Activated B cell treated with CpG ODN at 0.5 μM for 24 hours (primary cell): ENCODE results near the gene LCE5A. TPM values are rescaled to one million over a fixed set of nuclear protein-coding genes. Genes with fewer than 3 reads are reported as not detected.

ENCODE experiments used
- ATAC-seq: fragments of 200-7000 bp; cut with Tn5 transposase; one replicate; pipeline ENCODE4 v1.10.0; 2021; ENCODE audit warnings: low read depth, mild to moderate bottlenecking, moderate library complexity
- CTCF ChIA-PET: fragments of 350-600 bp; sonication (Branson Sonifier 250); formaldehyde crosslinking; loops from one replicate; lab custom pipeline; 2021; ENCODE audit warnings: antibody characterized with exemption; lab: Charles Lee
- POLR2A ChIA-PET: fragments of 350-600 bp; sonication (Branson Sonifier 250); formaldehyde crosslinking; loops from one replicate; lab custom pipeline; 2021; ENCODE audit warnings: antibody characterized with exemption; lab: Charles Lee
- DNase-seq: peaks from one replicate; pipeline ENCODE4 v3.0.0; 2022
- H3K27ac Mint-ChIP-seq: one replicate; pipeline ENCODE4 v1.8.0; 2020; ENCODE audit warnings: mixed read lengths
- H3K27me3 Mint-ChIP-seq: one replicate; pipeline ENCODE4 v1.8.0; 2021; ENCODE audit warnings: mixed read lengths
- H3K36me3 Mint-ChIP-seq: one replicate; pipeline ENCODE4 v1.8.0; 2021; ENCODE audit warnings: low read depth, mixed read lengths
- H3K4me1 Mint-ChIP-seq: one replicate; pipeline ENCODE4 v1.8.0; 2021; ENCODE audit warnings: mixed read lengths
- H3K4me3 Mint-ChIP-seq: one replicate; pipeline ENCODE4 v1.8.0; 2020; ENCODE audit warnings: mild to moderate bottlenecking, mixed read lengths
- H3K9me3 Mint-ChIP-seq: one replicate; pipeline ENCODE4 v1.8.0; 2020; ENCODE audit warnings: mixed read lengths
- CTCF ChIP-seq: fragments of 200-600 bp; IDR thresholded peaks from one replicate; pipeline ENCODE4 v1.8.0; 2022; ENCODE audit warnings: antibody characterized with exemption, mild to moderate bottlenecking
- intact Hi-C: fragments of 100-400 bp; cut with micrococcal nuclease; formaldehyde crosslinking; loops from one replicate; pipeline ENCODE4 v1.15.1; 2024
- total RNA-seq: library from RNA; stranded (reverse); gene quantifications from 2 replicates; pipeline ENCODE4 v1.2.3, GENCODE V29; 2022

The LCE5A gene
- not detected in 2 replicates for total RNA-seq

- Mint-ChIP-seq H3K4me1 (no peaks in the 10 kb centered on the region), H3K36me3 (no peaks in the 10 kb centered on the region), H3K27me3 (peaks cover 45% of the 10 kb centered on the region), H3K9me3 (no peaks in the 10 kb centered on the region), H3K4me3 (no peak within 1 kb of the TSS), H3K27ac (no peak within 1 kb of the TSS)
- DNase-seq (no peak), ATAC-seq (no peak)
- CTCF ChIA-PET = no interaction called here
- POLR2A ChIA-PET = no interaction called here
- no peak for TF ChIP-seq CTCF
- intact Hi-C loops = no loop called here
Measured at GRCh38 chr1:152510503-152510902, at the start of gene LCE5A. TSS of gene LCE5A (plus strand) at chr1:152510803. CDS start at chr1:152511535, 732 bp downstream.

- H3K27ac Mint-ChIP-seq = no peak overlapping the region
- peaks cover 3% of the 10 kb centered on the region for H3K9me3 Mint-ChIP-seq
- no peak for ATAC-seq
- H3K4me1 Mint-ChIP-seq = peaks cover 28% of the 10 kb centered on the region
- POLR2A ChIA-PET = no interaction called here
- H3K4me3 Mint-ChIP-seq = no peak overlapping the region
- no peaks in the 10 kb centered on the region for H3K27me3 Mint-ChIP-seq
- CTCF ChIA-PET = no interaction called here
- TF ChIP-seq CTCF = no peak
- DNase-seq = no peak
- intact Hi-C loops = no loop called here
- H3K36me3 Mint-ChIP-seq = no peaks in the 10 kb centered on the region
Measured at GRCh38 chr1:152461544-152461943, 49.1 kb upstream of the LCE5A start.

GRCh38 chr1:152462636-152463035 is 48.0 kb upstream of the LCE5A start:
- peaks cover 3% of the 10 kb centered on the region for H3K9me3 Mint-ChIP-seq
- no peak overlapping the region for H3K27ac Mint-ChIP-seq
- ATAC-seq = no peak
- ChIA-PET POLR2A (no interaction called here), CTCF (no interaction called here)
- peaks cover 3% of the 10 kb centered on the region for H3K27me3 Mint-ChIP-seq
- no peak for TF ChIP-seq CTCF
- no peak overlapping the region for H3K4me3 Mint-ChIP-seq
- intact Hi-C loops = no loop called here
- no peak for DNase-seq
- H3K36me3 Mint-ChIP-seq = no peaks in the 10 kb centered on the region
- peaks cover 28% of the 10 kb centered on the region for H3K4me1 Mint-ChIP-seq

- Mint-ChIP-seq H3K4me1 (peaks cover 3% of the 10 kb centered on the region), H3K4me3 (no peak overlapping the region), H3K9me3 (peaks cover 3% of the 10 kb centered on the region), H3K27ac (no peak overlapping the region), H3K36me3 (no peaks in the 10 kb centered on the region), H3K27me3 (peaks cover 20% of the 10 kb centered on the region)
- intact Hi-C loops = no loop called here
- ATAC-seq (no peak), DNase-seq (no peak)
- ChIA-PET POLR2A (no interaction called here), CTCF (no interaction called here)
- no peak for TF ChIP-seq CTCF
Measured at GRCh38 chr1:152466217-152466616, 44.4 kb upstream of the LCE5A start.

- no peak for TF ChIP-seq CTCF
- Mint-ChIP-seq H3K4me3 (no peak overlapping the region), H3K27ac (no peak overlapping the region), H3K36me3 (peaks cover 4% of the 10 kb centered on the region), H3K27me3 (peaks cover 12% of the 10 kb centered on the region), H3K4me1 (no peaks in the 10 kb centered on the region), H3K9me3 (peaks cover 32% of the 10 kb centered on the region)
- POLR2A ChIA-PET = no interaction called here
- ATAC-seq (no peak), DNase-seq (no peak)
- CTCF ChIA-PET = no interaction called here
- intact Hi-C loops = no loop called here
Measured at GRCh38 chr1:152473887-152474537, 36.6 kb upstream of the LCE5A start.
